TTC549 (cell line): ENCODE data around the gene CBX8.

Experiments used
- FAIRE-seq: peaks from 2 replicates; lab custom pipeline; 2012; peaks lifted over from hg19 to GRCh38; lab: Jason Lieb, UNC

CBX8 gene

GRCh38 chr17:79750650-79751545 is 46.0 kb downstream of the CBX8 start:
- no peak for FAIRE-seq

- FAIRE-seq, result no peak
Observed at GRCh38 chr17:79749958-79750357, 46.9 kb downstream of the CBX8 start.

GRCh38 chr17:79749156-79749815 is 47.6 kb downstream of the CBX8 start:
- FAIRE-seq, result no peak

GRCh38 chr17:79748295-79749099 is 48.4 kb downstream of the CBX8 start:
- no peak for FAIRE-seq

GRCh38 chr17:79747508-79748294 is 49.2 kb downstream of the CBX8 start:
- no peak for FAIRE-seq

- FAIRE-seq, result no peak
Observed at GRCh38 chr17:79746889-79747507, 49.9 kb downstream of the CBX8 start.

- no peak for FAIRE-seq
Observed at GRCh38 chr17:79745641-79746105, 51.2 kb downstream of the CBX8 start.

GRCh38 chr17:79743614-79744013 is 53.3 kb downstream of the CBX8 start:
- no peak for FAIRE-seq

GRCh38 chr17:79742951-79743476 is 53.9 kb downstream of the CBX8 start:
- no peak for FAIRE-seq

- FAIRE-seq, result no peak
Observed at GRCh38 chr17:79742589-79742918, 54.3 kb downstream of the CBX8 start.
